ENCODE measurements around the gene LACTB. TPM values are rescaled to one million over a fixed set of nuclear protein-coding genes. Genes with fewer than 3 reads are reported as not detected.
"Not testable (repeated sequence)": the region's sequence is repeated elsewhere in the genome, so short reads cannot be mapped to it uniquely, and the experiment has no call there.

LACTB gene
- total RNA-seq, 3 donors from 2014 or later (not counting 1 experiment from before 2014, with no cell fraction given), result 17.1 to 29.1 (median 26.4) TPM

DNA sequence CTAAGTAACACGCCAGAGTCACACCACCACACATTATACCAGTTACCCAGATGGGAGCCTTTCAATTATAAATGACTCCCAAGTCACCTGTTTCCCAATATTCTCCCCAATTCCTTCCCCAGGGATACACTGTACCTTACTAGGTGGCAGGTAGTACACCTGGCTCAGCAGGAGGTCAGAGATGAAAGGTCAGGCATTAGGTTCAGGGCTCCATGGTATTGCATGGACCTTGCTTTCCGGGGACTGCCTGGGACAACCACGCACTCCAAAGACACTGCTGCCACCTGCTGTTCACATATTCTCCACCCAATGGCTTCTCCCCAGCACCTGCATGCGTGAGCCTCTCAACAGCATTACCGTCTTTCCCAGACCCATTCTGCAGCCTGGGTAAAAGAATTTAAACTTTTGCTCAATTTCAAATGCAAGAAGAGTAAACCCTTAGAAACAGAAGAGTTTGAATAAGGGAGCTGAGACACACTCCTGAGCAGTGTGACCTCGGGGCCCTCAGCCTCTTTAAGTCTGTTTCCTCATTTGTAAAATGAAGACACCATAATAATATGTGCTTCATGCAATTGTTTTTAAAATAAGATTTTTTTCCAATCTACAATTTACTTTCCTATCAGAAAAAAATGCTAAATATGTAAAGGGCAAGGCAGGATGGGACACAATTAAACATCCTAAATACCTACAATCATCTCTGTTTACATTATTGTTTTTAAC is 28.0 kb upstream of the LACTB start:
- Mint-ChIP-seq H3K36me3 (no peaks in the 10 kb centered on the region), H3K4me3 (no peak overlapping the region), H3K27ac (no peak overlapping the region), H3K4me1 (peaks cover 9 to 18% of the 10 kb centered on the region in 2 donors), H3K9me3 (no peaks in the 10 kb centered on the region), H3K27me3 (ENCODE audit: low read depth in 2 of 2) (peaks cover 0 to 5% of the 10 kb centered on the region in 2 donors)
- intact Hi-C loops (cut with micrococcal nuclease), result loop anchor here (1.0 kb wide), 3 partner anchors 45 to 245 kb away; no protein-coding TSS in a partner anchor
- Histone ChIP-seq H3K27ac (ENCODE audit: low read length) (no peak overlapping the region), H3K27me3 (ENCODE audit: control insufficient read depth, insufficient read depth, low read length) (no peaks in the 10 kb centered on the region), H3K4me3 (ENCODE audit: low read length) (no peak overlapping the region), H3K9me3 (ENCODE audit: control insufficient read depth, insufficient read depth, low read length) (no peaks in the 10 kb centered on the region), H3K4me1 (ENCODE audit: control insufficient read depth, insufficient read depth, low read length) (peaks cover 5% of the 10 kb centered on the region), H3K36me3 (ENCODE audit: control insufficient read depth, insufficient read depth, low read length) (no peaks in the 10 kb centered on the region)
- DNase-seq, result peak; percentile 52 to 84
- WGBS (ENCODE audit: insufficient coverage), result 34% methylated on average over 6 of the region's 6 CpGs
- peak; percentile 82 to 86 (median 86) for ATAC-seq
- TF ChIP-seq CTCF (IDR thresholded peaks at IDR 0.05), result peak; percentile 85

GRCh38 chr15:63094495-63094931 is 27.1 kb upstream of the LACTB start:
- WGBS (ENCODE audit: insufficient coverage), result 100% methylated on average over 1 of the region's 2 CpGs
- no peaks in the 10 kb centered on the region for H3K36me3 ChIP-seq (ENCODE audit: control insufficient read depth, insufficient read depth, low read length)
- Mint-ChIP-seq H3K27me3 (ENCODE audit: low read depth in 2 of 2) (peaks cover 0 to 3% of the 10 kb centered on the region in 2 donors), H3K4me1 (peaks cover 9 to 18% of the 10 kb centered on the region in 2 donors), H3K4me3 (no peak overlapping the region), H3K36me3 (no peaks in the 10 kb centered on the region), H3K27ac (no peak overlapping the region), H3K9me3 (no peaks in the 10 kb centered on the region)
- intact Hi-C loops (cut with micrococcal nuclease), result no loop called here
- H3K4me3 ChIP-seq (ENCODE audit: low read length), result no peak overlapping the region
- no peak for TF ChIP-seq CTCF (IDR thresholded peaks at IDR 0.05)
- no peak for DNase-seq
- no peak overlapping the region for H3K27ac ChIP-seq (ENCODE audit: low read length)
- no peak for ATAC-seq
- no peaks in the 10 kb centered on the region for H3K27me3 ChIP-seq (ENCODE audit: control insufficient read depth, insufficient read depth, low read length)
- peaks cover 5% of the 10 kb centered on the region for H3K4me1 ChIP-seq (ENCODE audit: control insufficient read depth, insufficient read depth, low read length)
- H3K9me3 ChIP-seq (ENCODE audit: control insufficient read depth, insufficient read depth, low read length), result no peaks in the 10 kb centered on the region

- Histone ChIP-seq H3K4me3 (ENCODE audit: low read length) (no peak overlapping the region), H3K4me1 (ENCODE audit: control insufficient read depth, insufficient read depth, low read length) (peaks cover 5% of the 10 kb centered on the region), H3K9me3 (ENCODE audit: control insufficient read depth, insufficient read depth, low read length) (no peaks in the 10 kb centered on the region), H3K27me3 (ENCODE audit: control insufficient read depth, insufficient read depth, low read length) (no peaks in the 10 kb centered on the region), H3K36me3 (ENCODE audit: control insufficient read depth, insufficient read depth, low read length) (no peaks in the 10 kb centered on the region), H3K27ac (ENCODE audit: low read length) (no peak overlapping the region)
- WGBS (ENCODE audit: insufficient coverage), result 94% methylated on average over 4 of the region's 4 CpGs
- no peaks in the 10 kb centered on the region for H3K9me3 Mint-ChIP-seq
- no peak for TF ChIP-seq CTCF (IDR thresholded peaks at IDR 0.05)
- intact Hi-C loops (cut with micrococcal nuclease), result no loop called here
- H3K4me3 Mint-ChIP-seq, result no peak overlapping the region
- peaks cover 0 to 6% of the 10 kb centered on the region in 2 donors for H3K27me3 Mint-ChIP-seq (ENCODE audit: low read depth in 2 of 2)
- no peak for DNase-seq
- no peak for ATAC-seq
- H3K36me3 Mint-ChIP-seq, result no peaks in the 10 kb centered on the region
- peaks cover 9 to 18% of the 10 kb centered on the region in 2 donors for H3K4me1 Mint-ChIP-seq
- H3K27ac Mint-ChIP-seq, result no peak overlapping the region
Measured at GRCh38 chr15:63096178-63096577, 25.5 kb upstream of the LACTB start.

GRCh38 chr15:63098901-63099300 is 22.8 kb upstream of the LACTB start:
- H3K36me3 ChIP-seq (ENCODE audit: control insufficient read depth, insufficient read depth, low read length); DNase-seq; intact Hi-C loops (cut with micrococcal nuclease); H3K4me3 Mint-ChIP-seq; ATAC-seq; H3K9me3 ChIP-seq (ENCODE audit: control insufficient read depth, insufficient read depth, low read length); H3K36me3 Mint-ChIP-seq; H3K4me1 ChIP-seq (ENCODE audit: control insufficient read depth, insufficient read depth, low read length); H3K27me3 ChIP-seq (ENCODE audit: control insufficient read depth, insufficient read depth, low read length); H3K27ac ChIP-seq (ENCODE audit: low read length); H3K9me3 Mint-ChIP-seq; H3K27me3 Mint-ChIP-seq (ENCODE audit: low read depth in 2 of 2); H3K4me3 ChIP-seq (ENCODE audit: low read length); H3K27ac Mint-ChIP-seq: not testable (repeated sequence)
- WGBS (ENCODE audit: insufficient coverage), result 78% methylated on average over 24 of the region's 33 CpGs
- H3K4me1 Mint-ChIP-seq, result peaks cover 9 to 15% of the 10 kb centered on the region in 2 donors

- 100% methylated on average over 1 of the region's 5 CpGs for WGBS (ENCODE audit: insufficient coverage)
- H3K27me3 ChIP-seq (ENCODE audit: control insufficient read depth, insufficient read depth, low read length); H3K36me3 ChIP-seq (ENCODE audit: control insufficient read depth, insufficient read depth, low read length); H3K27me3 Mint-ChIP-seq (ENCODE audit: low read depth in 2 of 2); H3K27ac ChIP-seq (ENCODE audit: low read length); H3K4me3 Mint-ChIP-seq; H3K36me3 Mint-ChIP-seq; H3K4me3 ChIP-seq (ENCODE audit: low read length); intact Hi-C loops (cut with micrococcal nuclease); H3K27ac Mint-ChIP-seq; H3K9me3 Mint-ChIP-seq; DNase-seq; H3K4me1 ChIP-seq (ENCODE audit: control insufficient read depth, insufficient read depth, low read length); H3K9me3 ChIP-seq (ENCODE audit: control insufficient read depth, insufficient read depth, low read length); ATAC-seq: not testable (repeated sequence)
- peaks cover 9 to 17% of the 10 kb centered on the region in 2 donors for H3K4me1 Mint-ChIP-seq
Measured at GRCh38 chr15:63099581-63099980, 22.1 kb upstream of the LACTB start.
